ENCODE measurements around the gene FGF18.

FGF18 gene

GRCh38 chr5:171444582-171444981 lies 25.1 kb downstream of the FGF18 start:
- DNase-seq (ENCODE audit: low spot score) = no peak

GRCh38 chr5:171445644-171446516 lies 26.4 kb downstream of the FGF18 start:
- no peak for DNase-seq (ENCODE audit: low spot score)

GRCh38 chr5:171447226-171447625 lies 27.8 kb downstream of the FGF18 start:
- DNase-seq (ENCODE audit: low spot score) = no peak

DNA sequence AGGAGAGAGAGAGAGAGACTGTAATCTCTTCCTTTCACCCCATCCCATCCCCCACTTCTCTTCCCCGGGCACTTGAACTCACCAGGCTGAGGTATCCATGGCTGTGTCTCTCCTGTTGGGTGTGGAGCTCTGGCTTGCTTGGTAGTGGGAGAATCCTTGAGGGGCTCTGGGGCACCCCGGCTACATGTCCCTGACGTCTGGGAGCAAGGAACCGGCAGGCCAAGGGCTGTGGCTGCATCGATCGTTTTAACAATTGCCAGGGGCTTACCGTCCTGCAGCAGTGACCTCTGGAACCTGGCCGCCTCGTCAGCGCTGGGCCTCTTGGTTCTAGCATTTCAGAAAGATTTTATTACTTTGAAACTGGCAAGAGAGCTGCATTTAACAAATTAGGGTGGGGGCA lies 30.0 kb downstream of the FGF18 start:
- DNase-seq (ENCODE audit: low spot score) = no peak

DNA sequence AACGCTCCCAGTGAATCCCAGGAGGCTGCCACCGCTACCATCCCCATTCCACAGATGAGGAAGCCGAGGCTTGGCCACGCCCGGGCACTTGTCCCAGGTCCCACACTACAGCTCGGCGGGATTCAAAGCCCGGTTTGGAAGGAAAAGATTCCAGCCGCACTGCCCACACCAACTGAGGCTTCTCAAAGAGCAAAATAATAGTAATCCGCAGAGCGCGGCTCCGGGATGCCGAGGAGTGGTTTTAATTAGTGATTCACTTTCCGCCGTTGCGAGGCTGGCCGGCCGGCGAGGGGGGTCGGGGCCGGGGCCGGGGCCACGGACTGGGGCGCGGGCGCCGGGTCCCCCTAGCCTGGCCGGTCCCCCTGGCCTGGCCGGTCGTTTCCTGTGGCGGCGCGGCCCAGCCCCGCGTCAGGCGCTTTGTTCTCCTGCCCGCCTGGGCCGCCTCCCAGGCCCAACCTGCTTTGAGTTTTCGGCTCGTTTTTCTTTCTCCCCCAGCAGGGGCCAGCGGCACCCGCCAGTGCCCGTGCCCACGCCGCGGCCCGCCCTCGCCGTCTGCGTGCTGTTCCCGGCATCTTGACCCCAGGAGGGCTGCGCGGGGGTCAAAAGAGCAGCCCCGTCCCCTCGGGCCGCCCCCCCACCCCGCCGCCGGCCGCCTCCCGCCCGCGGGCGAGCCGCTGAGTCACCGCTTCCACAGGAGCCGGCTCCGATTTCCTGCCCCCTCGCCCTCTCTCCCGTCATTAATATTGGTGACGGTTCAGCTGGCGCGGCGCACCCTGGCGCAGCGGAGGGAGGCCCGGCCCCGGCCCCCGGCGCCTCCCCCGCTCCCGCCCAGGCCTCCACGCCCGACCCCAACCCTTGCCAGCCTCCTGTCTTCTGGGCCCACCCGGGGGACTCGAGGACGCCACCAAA lies 31.2 kb downstream of the FGF18 start:
- no peak for DNase-seq (ENCODE audit: low spot score)

GRCh38 chr5:171451421-171451820 lies 32.0 kb downstream of the FGF18 start:
- no peak for DNase-seq (ENCODE audit: low spot score)

- no peak for DNase-seq (ENCODE audit: low spot score)
Measured at GRCh38 chr5:171453056-171453725, 33.7 kb downstream of the FGF18 start.

DNA sequence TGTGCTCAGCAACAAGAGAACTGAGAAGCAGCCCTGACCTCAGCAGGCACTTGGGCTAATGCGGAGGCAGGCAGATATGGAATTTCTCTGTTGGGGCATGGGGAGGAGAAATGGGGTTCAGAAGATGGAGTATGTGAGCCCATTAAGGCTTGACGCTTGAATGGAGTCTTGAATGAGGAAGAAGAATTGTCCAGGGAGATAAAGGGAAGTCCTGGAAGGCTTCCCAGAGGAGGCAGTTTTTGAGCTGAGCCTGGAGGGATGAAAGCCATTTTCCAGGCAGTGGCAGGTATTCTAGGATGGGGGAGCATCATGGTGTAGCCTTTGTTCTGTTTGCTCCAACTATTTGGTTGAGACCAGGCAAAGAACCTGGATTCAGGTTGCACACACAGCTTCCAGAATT lies 34.5 kb downstream of the FGF18 start:
- no peak for DNase-seq (ENCODE audit: low spot score)

DNA sequence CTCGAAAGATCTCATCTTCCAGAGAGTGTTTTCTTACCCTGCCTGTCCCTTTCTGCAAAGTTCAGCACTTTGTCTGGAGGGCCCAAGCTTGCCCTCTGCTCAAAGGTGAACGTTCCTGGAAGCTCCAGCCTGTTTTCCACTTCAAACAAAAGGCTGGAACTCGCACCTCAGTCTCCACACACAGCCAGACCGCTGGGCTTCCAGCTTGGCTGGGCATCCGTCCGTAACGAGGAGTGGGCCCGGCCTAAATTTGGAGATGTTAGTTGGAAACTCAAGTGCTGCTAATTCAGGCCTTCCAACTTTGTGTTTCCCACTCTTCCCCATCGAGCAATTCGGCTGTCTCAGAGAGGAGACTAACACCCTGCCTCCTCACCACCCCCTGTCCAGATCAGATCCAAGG lies 35.1 kb downstream of the FGF18 start:
- DNase-seq (ENCODE audit: low spot score) = no peak

DNA sequence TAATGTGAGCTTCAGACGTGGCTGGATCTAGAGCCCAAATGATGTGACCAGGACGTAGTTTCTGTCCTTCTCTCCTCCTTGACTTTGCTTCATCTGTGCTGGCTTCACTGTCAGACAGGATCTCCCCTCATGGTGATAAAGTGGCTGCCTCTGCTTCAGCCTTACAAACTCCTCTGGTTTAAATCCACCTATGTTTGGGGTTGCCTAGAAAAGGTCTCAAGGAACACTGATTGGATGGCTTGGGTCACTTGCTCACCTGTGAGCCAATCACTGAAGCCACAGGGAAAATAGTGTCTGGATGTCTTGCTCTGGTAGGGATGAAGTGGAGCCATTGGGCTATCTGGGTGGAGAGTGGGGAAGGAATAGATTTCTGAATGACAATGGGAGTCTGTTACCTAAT lies 36.1 kb downstream of the FGF18 start:
- no peak for DNase-seq (ENCODE audit: low spot score)

DNA sequence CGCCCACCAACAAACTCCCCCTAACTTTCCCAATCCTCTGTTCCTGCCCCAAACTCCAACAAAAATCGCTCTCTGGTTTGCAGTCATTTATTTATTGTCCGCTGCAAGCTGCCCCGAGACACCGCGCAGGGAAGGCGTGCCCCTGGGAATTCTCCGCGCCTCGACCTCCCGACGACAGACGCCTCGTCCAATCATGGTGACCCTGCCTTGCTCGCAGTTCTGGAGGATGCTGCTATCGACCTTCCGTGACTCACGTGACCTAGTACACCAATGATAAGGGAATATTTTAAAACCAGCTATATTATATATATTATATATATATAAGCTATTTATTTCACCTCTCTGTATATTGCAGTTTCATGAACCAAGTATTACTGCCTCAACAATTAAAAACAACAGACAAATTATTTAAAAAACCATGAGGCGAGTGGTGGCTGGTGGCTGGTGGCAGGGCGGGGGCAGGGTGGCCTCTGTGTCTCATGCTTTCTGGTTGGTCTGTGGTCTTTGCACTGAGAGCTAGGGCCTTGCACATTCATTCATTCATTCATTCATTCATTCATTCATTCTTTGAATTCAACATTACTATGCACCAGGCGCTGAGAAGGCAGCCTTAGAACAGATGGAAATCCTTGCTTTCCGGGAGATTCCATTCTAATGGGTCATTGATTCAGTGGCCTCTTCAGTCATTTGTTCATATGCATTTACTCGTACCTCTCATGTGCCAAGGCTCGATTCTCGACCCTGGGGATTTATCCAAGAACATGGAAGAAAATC lies 37.9 kb downstream of the FGF18 start:
- DNase-seq (ENCODE audit: low spot score) = no peak

GRCh38 chr5:171459839-171460238 lies 40.4 kb downstream of the FGF18 start:
- no peak for DNase-seq (ENCODE audit: low spot score)

- no peak for DNase-seq (ENCODE audit: low spot score)
Measured at GRCh38 chr5:171462136-171462927, 42.9 kb downstream of the FGF18 start.

DNA sequence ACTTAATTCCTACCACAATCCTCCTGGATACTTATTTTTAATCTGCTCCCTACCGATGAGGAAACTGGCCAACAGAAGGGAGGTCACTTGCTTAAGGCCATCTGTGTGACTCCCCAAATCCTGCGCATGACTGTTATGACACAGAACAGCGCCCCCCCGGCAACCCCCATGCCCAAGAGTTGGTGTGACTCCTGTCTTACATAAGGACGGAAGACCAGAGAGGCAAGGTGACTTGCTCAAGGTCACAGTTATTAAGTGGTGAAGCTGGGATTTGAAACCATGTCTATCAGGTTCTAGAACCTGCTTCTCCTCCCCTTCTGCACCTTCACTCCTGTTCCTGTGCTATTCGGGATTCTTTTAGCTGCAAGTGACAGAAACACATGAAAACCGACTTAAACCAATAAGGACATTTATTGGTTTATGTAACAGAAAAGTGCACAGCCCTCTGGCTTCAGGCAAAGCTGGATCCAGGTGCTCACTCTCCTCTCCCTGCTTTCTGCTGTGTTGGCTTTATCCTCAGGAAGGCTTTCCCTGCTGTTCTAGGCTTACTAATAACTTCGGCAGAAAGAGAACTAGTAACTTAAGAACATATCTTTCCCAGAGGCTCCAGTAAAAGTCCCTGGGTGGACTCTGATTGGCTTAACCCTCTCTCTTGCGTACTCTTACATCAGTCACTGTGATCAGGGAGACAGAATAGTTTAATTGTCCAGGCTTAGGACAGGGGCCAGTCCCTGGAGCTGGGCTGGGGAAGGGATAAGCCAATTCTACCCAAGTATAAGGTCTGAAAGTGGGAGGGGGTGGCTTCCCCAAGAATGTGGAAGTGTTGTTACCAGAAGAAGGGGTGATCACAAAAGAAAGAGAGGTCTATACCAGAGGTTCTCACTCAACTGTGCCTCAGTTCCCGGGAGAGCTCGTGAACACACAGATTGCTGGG lies 43.7 kb downstream of the FGF18 start:
- no peak for DNase-seq (ENCODE audit: low spot score)

- no peak for DNase-seq (ENCODE audit: low spot score)
Measured at GRCh38 chr5:171463862-171464229, 44.4 kb downstream of the FGF18 start.

DNA sequence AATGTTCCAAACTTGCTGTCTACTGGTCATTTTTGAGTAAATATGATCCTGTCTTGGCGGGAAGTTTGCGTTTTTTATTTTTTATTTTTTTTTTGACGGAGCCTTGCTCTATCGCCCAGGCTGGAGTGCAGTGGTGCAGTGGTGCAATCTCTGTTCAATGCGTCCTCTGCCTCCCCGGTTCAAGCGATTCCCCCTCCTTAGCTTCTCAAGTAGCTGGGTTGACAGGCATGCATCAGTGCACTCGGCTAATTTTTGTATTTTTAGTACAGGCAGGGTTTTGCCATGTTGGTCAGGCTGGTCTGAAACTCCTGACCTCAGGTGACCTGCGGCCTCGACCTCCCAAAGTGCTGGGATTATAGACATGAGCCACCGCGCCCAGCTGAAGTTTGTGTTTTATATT lies 45.4 kb downstream of the FGF18 start:
- no peak for DNase-seq (ENCODE audit: low spot score)

- DNase-seq (ENCODE audit: low spot score) = no peak
Measured at GRCh38 chr5:171467107-171467506, 47.7 kb downstream of the FGF18 start.

DNA sequence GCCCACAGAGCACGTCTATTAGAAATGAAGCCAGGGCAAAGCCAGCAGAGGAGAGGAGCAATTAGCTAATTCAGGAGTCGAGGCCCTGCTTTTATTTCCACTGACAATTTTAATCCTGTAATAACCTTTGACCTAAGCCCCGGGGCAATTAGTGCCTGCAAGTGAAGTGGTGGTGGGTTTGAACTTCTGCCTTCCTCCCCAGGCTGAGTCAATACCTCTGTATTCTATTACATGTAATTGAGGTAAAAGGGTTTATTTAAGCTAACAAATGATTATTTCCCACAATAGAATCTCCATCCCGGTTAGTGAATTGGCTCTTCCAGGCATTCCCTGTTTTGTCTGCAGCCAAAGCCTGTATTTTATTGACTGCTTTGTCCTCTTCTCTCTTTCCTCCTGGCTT lies 49.9 kb downstream of the FGF18 start:
- no peak for DNase-seq (ENCODE audit: low spot score)

DNA sequence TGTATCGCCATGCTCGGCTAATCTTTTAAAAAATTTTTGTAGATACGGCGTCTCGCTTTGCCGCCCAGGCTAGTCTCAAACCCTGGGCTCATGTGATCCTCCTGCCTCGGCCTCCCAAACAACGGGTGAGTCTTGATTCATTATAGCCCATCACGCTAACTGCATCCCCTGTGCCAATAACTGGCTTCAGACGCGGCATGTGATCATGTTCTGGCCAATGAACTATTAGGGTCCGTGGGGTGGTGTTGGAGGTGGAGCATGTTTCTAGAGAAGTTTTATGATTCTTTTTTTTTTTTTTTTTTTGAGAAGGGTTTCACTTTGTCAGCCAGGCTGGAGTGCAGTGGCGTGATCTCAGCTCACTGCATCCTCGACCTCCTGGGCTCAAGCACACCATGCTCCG lies 51.0 kb downstream of the FGF18 start:
- DNase-seq (ENCODE audit: low spot score) = no peak

Measured in pons (tissue), 1 donor.